H9 (cell line): Measurements from ENCODE around the gene CD81. TPM values are rescaled to one million over a fixed set of nuclear protein-coding genes. Genes with fewer than 3 reads are reported as not detected.
"Not testable (repeated sequence)": the region's sequence is repeated elsewhere in the genome, so short reads cannot be mapped to it uniquely, and the experiment has no call there.

ENCODE experiments used
- DNase-seq: peaks from one replicate; pipeline ENCODE4 v3.0.0-alpha.2; 2017
- H2AFZ ChIP-seq: one replicate; pipeline ENCODE4 v1.6.1; 2013; ENCODE audit warnings: mild to moderate bottlenecking, low read length, control low read depth, moderate library complexity
- H2AK5ac ChIP-seq: 2 replicates; pipeline ENCODE4 v1.6.1; 2013; ENCODE audit warnings: low read length, control low read depth, mixed read lengths; ENCODE audit not compliant: insufficient read length
- H2BK120ac ChIP-seq: one replicate; pipeline ENCODE4 v1.6.1; 2013; ENCODE audit warnings: low read depth, mild to moderate bottlenecking, low read length, control low read depth, inconsistent platforms; ENCODE audit not compliant: poor library complexity, severe bottlenecking
- H2BK12ac ChIP-seq: 2 replicates; pipeline ENCODE4 v1.6.1; 2013; ENCODE audit warnings: low read length, control low read depth, mixed read lengths, low read depth; ENCODE audit not compliant: insufficient read length
- H2BK15ac ChIP-seq: 2 replicates; pipeline ENCODE4 v1.6.1; 2013; ENCODE audit warnings: low read depth, low read length, control low read depth
- H2BK20ac ChIP-seq: one replicate; pipeline ENCODE4 v1.6.1; 2013; ENCODE audit warnings: low read depth, mild to moderate bottlenecking, low read length, control low read depth, inconsistent platforms; ENCODE audit not compliant: poor library complexity, severe bottlenecking
- H2BK5ac ChIP-seq: 2 replicates; pipeline ENCODE4 v1.6.1; 2013; ENCODE audit warnings: low read length, control low read depth, mixed read lengths; ENCODE audit not compliant: insufficient read length
- H3K14ac ChIP-seq: 2 replicates; pipeline ENCODE4 v1.6.1; 2013; ENCODE audit warnings: low read length, control low read depth; ENCODE audit not compliant: insufficient read depth
- H3K18ac ChIP-seq: 2 replicates; pipeline ENCODE4 v1.6.1; 2013; ENCODE audit warnings: low read depth, mild to moderate bottlenecking, mixed read lengths, low read length, control low read depth; ENCODE audit not compliant: insufficient read length
- H3K23ac ChIP-seq: 2 replicates; pipeline ENCODE4 v1.6.1; 2013; ENCODE audit warnings: low read length, control low read depth, mixed read lengths, low read depth; ENCODE audit not compliant: insufficient read length
- H3K23me2 ChIP-seq: 2 replicates; pipeline ENCODE4 v1.6.1; 2013; ENCODE audit warnings: low read depth, mild to moderate bottlenecking, mixed read lengths, low read length, control low read depth; ENCODE audit not compliant: insufficient read length, poor library complexity, severe bottlenecking
- H3K27ac ChIP-seq: 2 replicates; pipeline ENCODE4 v1.5.1; 2013; ENCODE audit warnings: low read length, control low read depth, mixed read lengths, low read depth; ENCODE audit not compliant: insufficient read length
- H3K27me3 ChIP-seq: 2 replicates; pipeline ENCODE4 v1.6.1; 2013; ENCODE audit warnings: low read length, control low read depth, inconsistent platforms; ENCODE audit not compliant: insufficient read depth
- H3K4ac ChIP-seq: 2 replicates; pipeline ENCODE4 v1.6.1; 2013; ENCODE audit warnings: low read depth, mild to moderate bottlenecking, control low read depth, inconsistent platforms, low read length, moderate library complexity
- H3K4me1 ChIP-seq: 2 replicates; pipeline ENCODE4 v1.6.1; 2013; ENCODE audit warnings: low read length, control low read depth, inconsistent platforms; ENCODE audit not compliant: insufficient read depth
- H3K4me2 ChIP-seq: 2 replicates; pipeline ENCODE4 v1.6.1; 2013; ENCODE audit warnings: low read length, control low read depth, mixed read lengths; ENCODE audit not compliant: insufficient read length, insufficient read depth
- H3K56ac ChIP-seq: 2 replicates; pipeline ENCODE4 v1.6.1; 2013; ENCODE audit warnings: low read depth, mild to moderate bottlenecking, mixed read lengths, low read length, control low read depth; ENCODE audit not compliant: insufficient read length
- H3K79me1 ChIP-seq: 2 replicates; pipeline ENCODE4 v1.6.1; 2013; ENCODE audit warnings: low read depth, mild to moderate bottlenecking, moderate library complexity, low read length, control low read depth, inconsistent platforms; ENCODE audit not compliant: insufficient read depth, poor library complexity, severe bottlenecking
- H3K79me2 ChIP-seq: 2 replicates; pipeline ENCODE4 v1.6.1; 2013; ENCODE audit warnings: low read length, control low read depth, inconsistent platforms; ENCODE audit not compliant: insufficient read depth
- H3K9ac ChIP-seq: 2 replicates; pipeline ENCODE4 v1.6.1; 2013; ENCODE audit warnings: low read length, control low read depth, mixed read lengths; ENCODE audit not compliant: insufficient read length; ENCODE audit errors: extremely low read depth
- H3K9me3 ChIP-seq: one replicate; pipeline ENCODE4 v1.6.1; 2013; ENCODE audit warnings: low read depth, low read length, inconsistent platforms; ENCODE audit not compliant: control insufficient read depth
- H3T11ph ChIP-seq: one replicate; pipeline ENCODE4 v1.6.1; 2013; ENCODE audit warnings: mild to moderate bottlenecking, low read length, control low read depth, inconsistent platforms
- H4K20me1 ChIP-seq: one replicate; pipeline ENCODE4 v1.6.1; 2013; ENCODE audit not compliant: control insufficient read depth, insufficient read length, insufficient read depth
- H4K5ac ChIP-seq: 2 replicates; pipeline ENCODE4 v1.6.1; 2013; ENCODE audit warnings: low read depth, mild to moderate bottlenecking, mixed read lengths, low read length, control low read depth; ENCODE audit not compliant: insufficient read length
- H4K8ac ChIP-seq: replicated peaks from 2 replicates; pipeline ENCODE4 v1.6.1; 2013; ENCODE audit warnings: low read length, control low read depth, mixed read lengths, low read depth; ENCODE audit not compliant: insufficient read length
- H4K91ac ChIP-seq: 2 replicates; pipeline ENCODE4 v1.6.1; 2013; ENCODE audit warnings: low read depth, mild to moderate bottlenecking, moderate library complexity, mixed read lengths, low read length, control low read depth; ENCODE audit not compliant: insufficient read length
- H3K27ac Mint-ChIP-seq, 3 experiments: 2 replicates in 2 of 3; 3 replicates in 1 of 3; pipeline ENCODE4 v1.8.0; 2020 to 2021; ENCODE audit warnings: mixed read lengths in 3 of 3, mild to moderate bottlenecking in 1 of 3, moderate library complexity in 1 of 3
- H3K27me3 Mint-ChIP-seq: 2 replicates; pipeline ENCODE4 v1.8.0; 2021; ENCODE audit warnings: low read depth, mild to moderate bottlenecking, moderate library complexity, mixed read lengths
- H3K36me3 Mint-ChIP-seq, 3 experiments: 2 replicates in 2 of 3; 3 replicates in 1 of 3; pipeline ENCODE4 v1.8.0; 2020 to 2021; ENCODE audit warnings: low read depth in 3 of 3, mixed read lengths in 3 of 3; ENCODE audit not compliant: insufficient read depth in 1 of 3
- H3K4me1 Mint-ChIP-seq, 2 experiments: 2 replicates each; pipeline ENCODE4 v1.8.0; 2020; ENCODE audit warnings: mixed read lengths in 2 of 2
- H3K4me3 Mint-ChIP-seq, 2 experiments: 2 replicates in 1 of 2; 3 replicates in 1 of 2; pipeline ENCODE4 v1.8.0; 2020 to 2021; ENCODE audit warnings: mild to moderate bottlenecking in 2 of 2, mixed read lengths in 2 of 2, moderate library complexity in 1 of 2
- H3K9me3 Mint-ChIP-seq, 2 experiments: 2 replicates in 1 of 2; 3 replicates in 1 of 2; pipeline ENCODE4 v1.8.0; 2020; ENCODE audit warnings: mild to moderate bottlenecking in 2 of 2, mixed read lengths in 2 of 2, moderate library complexity in 1 of 2
- CTCF ChIP-seq: fragments of 200-600 bp; sonication (generic); conservative IDR thresholded peaks from 3 replicates; pipeline ENCODE4 v1.8.0; 2021; ENCODE audit warnings: antibody characterized with exemption, mild to moderate bottlenecking
- WGBS: extraction: QIAGEN DNeasy Blood & Tissue Kit; methylation state at CpG from one replicate; pipeline ENCODE4 v1.1.7; 2013; ENCODE audit warnings: missing lambda C conversion rate, low lambda C conversion rate, mixed read lengths; ENCODE audit not compliant: insufficient read length; ENCODE audit errors: extremely low coverage; 5-methylcytosine and 5-hydroxymethylcytosine counted together
- total RNA-seq: library from RNA; stranded (reverse); gene quantifications from 2 replicates; pipeline ENCODE4 v1.2.1, GENCODE V29; 2021

Gene CD81
- total RNA-seq, 1 experiment from 2014 or later = 246 TPM

GRCh38 chr11:2331404-2331803 lies 45.7 kb upstream of the CD81 start:
- peaks cover 11 to 15% of the 10 kb centered on the region in 2 experiments; a peak in 3 of 4 replicates for H3K4me1 Mint-ChIP-seq
- DNase-seq = no peak
- no peak overlapping the region for H3K4me2 ChIP-seq
- H3K27ac ChIP-seq = no peak overlapping the region
- H3K9me3 ChIP-seq = peaks cover 5% of the 10 kb centered on the region
- H3T11ph ChIP-seq = no peak overlapping the region
- H3K56ac ChIP-seq = no peak overlapping the region
- TF ChIP-seq CTCF = no peak
- H2BK20ac ChIP-seq = no peak overlapping the region
- no peak overlapping the region for H2BK12ac ChIP-seq
- H4K5ac ChIP-seq = no peak overlapping the region
- H3K23ac ChIP-seq = no peak overlapping the region
- no peaks in the 10 kb centered on the region for H3K23me2 ChIP-seq
- no peak overlapping the region for H3K4ac ChIP-seq
- no peak overlapping the region for H2AFZ ChIP-seq
- H4K91ac ChIP-seq = no peak overlapping the region
- H3K79me1 ChIP-seq = no peaks in the 10 kb centered on the region
- H3K9ac ChIP-seq = no peak overlapping the region
- H2BK120ac ChIP-seq = no peak overlapping the region
- WGBS = no CpG with 5 or more reads among the region's 5 CpGs
- no peak overlapping the region for H3K27ac Mint-ChIP-seq
- H3K79me2 ChIP-seq = no peaks in the 10 kb centered on the region
- H3K27me3 ChIP-seq = no peaks in the 10 kb centered on the region
- no peak overlapping the region for H2BK15ac ChIP-seq
- H3K27me3 Mint-ChIP-seq = peaks cover 38% of the 10 kb centered on the region
- peaks cover 9 to 18% (median 11%) of the 10 kb centered on the region in 3 experiments; a peak in 6 of 7 replicates for H3K36me3 Mint-ChIP-seq
- H4K20me1 ChIP-seq = no peaks in the 10 kb centered on the region
- H3K9me3 Mint-ChIP-seq = peaks cover 16 to 26% of the 10 kb centered on the region in 2 experiments
- no peak overlapping the region for H2AK5ac ChIP-seq
- no peaks in the 10 kb centered on the region for H3K4me1 ChIP-seq
- H3K4me3 Mint-ChIP-seq = no peak overlapping the region
- H2BK5ac ChIP-seq = no peak overlapping the region
- H3K18ac ChIP-seq = no peak overlapping the region
- H4K8ac ChIP-seq = no peak overlapping the region
- no peak overlapping the region for H3K14ac ChIP-seq

- H2BK20ac ChIP-seq = not testable (repeated sequence)
Observed at GRCh38 chr11:2332569-2332968, 44.5 kb upstream of the CD81 start.

More at GRCh38 chr11:2332569-2332968, 44.5 kb upstream of the CD81 start:
- not testable (repeated sequence) for H3K27ac Mint-ChIP-seq, H3K23ac ChIP-seq, H4K5ac ChIP-seq, H3K9ac ChIP-seq, H3K9me3 ChIP-seq, H3K23me2 ChIP-seq, DNase-seq, H3K27me3 ChIP-seq, H3K27ac ChIP-seq, H2BK15ac ChIP-seq, H2AFZ ChIP-seq, H3K56ac ChIP-seq, H3K4me1 ChIP-seq, H3K79me2 ChIP-seq, H3K4me3 Mint-ChIP-seq, H3T11ph ChIP-seq, H3K79me1 ChIP-seq, H3K14ac ChIP-seq, H4K91ac ChIP-seq, H2AK5ac ChIP-seq, H2BK120ac ChIP-seq, H4K8ac ChIP-seq, H3K4ac ChIP-seq, H2BK5ac ChIP-seq, H4K20me1 ChIP-seq, H3K18ac ChIP-seq, H3K4me2 ChIP-seq, H2BK12ac ChIP-seq
- H3K27me3 Mint-ChIP-seq = peaks cover 50% of the 10 kb centered on the region
- H3K4me1 Mint-ChIP-seq = peaks cover 11 to 19% of the 10 kb centered on the region in 2 experiments; a peak in 3 of 4 replicates
- WGBS = no CpG with 5 or more reads among the region's 29 CpGs
- peaks cover 9 to 18% (median 11%) of the 10 kb centered on the region in 3 experiments; a peak in 6 of 7 replicates for H3K36me3 Mint-ChIP-seq
- H3K9me3 Mint-ChIP-seq = peaks cover 16 to 26% of the 10 kb centered on the region in 2 experiments
